IPS DF 6.9 (cell line): ENCODE measurements around the gene HRH1.

Source experiments
- DNase-seq: peaks from one replicate; pipeline ENCODE4 v3.0.0-alpha.2; 2013; ENCODE audit warnings: low read depth, low spot score
- H3K27ac ChIP-seq: one replicate; pipeline ENCODE4 v1.5.1; 2013; ENCODE audit warnings: low read length, control low read depth
- H3K27me3 ChIP-seq: 2 replicates; pipeline ENCODE4 v1.6.1; 2013; ENCODE audit warnings: mild to moderate bottlenecking, low read length; ENCODE audit not compliant: control insufficient read depth, insufficient read depth
- H3K36me3 ChIP-seq: 2 replicates; pipeline ENCODE4 v1.6.1; 2013; ENCODE audit warnings: low read length; ENCODE audit not compliant: control insufficient read depth, insufficient read depth
- H3K4me1 ChIP-seq: 2 replicates; pipeline ENCODE4 v1.6.1; 2013; ENCODE audit warnings: low read length; ENCODE audit not compliant: control insufficient read depth, insufficient read depth
- H3K4me3 ChIP-seq: 2 replicates; pipeline ENCODE4 v1.5.1; 2013; ENCODE audit warnings: mild to moderate bottlenecking, low read length
- H3K9me3 ChIP-seq: 2 replicates; pipeline ENCODE4 v1.6.1; 2013; ENCODE audit warnings: low read length, inconsistent platforms; ENCODE audit not compliant: control insufficient read depth, insufficient read depth
- WGBS: extraction: QIAGEN DNeasy Blood & Tissue Kit; methylation state at CpG from one replicate; pipeline ENCODE4 v1.1.7; 2013; ENCODE audit warnings: mixed read lengths, missing lambda C conversion rate; ENCODE audit not compliant: insufficient read length, insufficient coverage; 5-methylcytosine and 5-hydroxymethylcytosine counted together

The HRH1 gene

GRCh38 chr3:11291808-11292207 is 137.5 kb downstream of the HRH1 start:
- H3K27ac ChIP-seq: no peak overlapping the region
- no peak for DNase-seq
- WGBS: no CpG with 5 or more reads among the region's 5 CpGs

GRCh38 chr3:11297126-11297525 is 142.8 kb downstream of the HRH1 start:
- no CpG with 5 or more reads among the region's 4 CpGs for WGBS
- Histone ChIP-seq H3K9me3 (no peaks in the 10 kb centered on the region), H3K27me3 (no peaks in the 10 kb centered on the region), H3K27ac (no peak overlapping the region), H3K4me1 (no peaks in the 10 kb centered on the region), H3K4me3 (no peak overlapping the region), H3K36me3 (no peaks in the 10 kb centered on the region)
- no peak for DNase-seq

More at GRCh38 chr3:11291808-11292207, 137.5 kb downstream of the HRH1 start:
- no peaks in the 10 kb centered on the region for H3K36me3 ChIP-seq
- no peaks in the 10 kb centered on the region for H3K4me1 ChIP-seq
- no peaks in the 10 kb centered on the region for H3K27me3 ChIP-seq
- H3K4me3 ChIP-seq: no peak overlapping the region
- no peaks in the 10 kb centered on the region for H3K9me3 ChIP-seq

GRCh38 chr3:11300970-11301369 is 146.7 kb downstream of the HRH1 start:
- DNase-seq: no peak
- H3K27me3 ChIP-seq: no peaks in the 10 kb centered on the region
- H3K36me3 ChIP-seq: no peaks in the 10 kb centered on the region
- no peaks in the 10 kb centered on the region for H3K4me1 ChIP-seq
- WGBS: no CpG with 5 or more reads among the region's 3 CpGs
- no peak overlapping the region for H3K4me3 ChIP-seq
- no peak overlapping the region for H3K27ac ChIP-seq
- no peaks in the 10 kb centered on the region for H3K9me3 ChIP-seq

GRCh38 chr3:11302444-11302843 is 148.2 kb downstream of the HRH1 start:
- H3K4me3 ChIP-seq: no peak overlapping the region
- no peaks in the 10 kb centered on the region for H3K36me3 ChIP-seq
- DNase-seq: no peak
- no peaks in the 10 kb centered on the region for H3K4me1 ChIP-seq
- H3K27ac ChIP-seq: no peak overlapping the region
- no peaks in the 10 kb centered on the region for H3K9me3 ChIP-seq
- no peaks in the 10 kb centered on the region for H3K27me3 ChIP-seq

GRCh38 chr3:11304175-11304574 is 149.9 kb downstream of the HRH1 start:
- Histone ChIP-seq H3K4me1 (no peaks in the 10 kb centered on the region), H3K9me3 (no peaks in the 10 kb centered on the region), H3K36me3 (no peaks in the 10 kb centered on the region), H3K27ac (no peak overlapping the region), H3K27me3 (no peaks in the 10 kb centered on the region), H3K4me3 (no peak overlapping the region)
- DNase-seq: no peak
- WGBS: no CpG with 5 or more reads among the region's 6 CpGs

- no peaks in the 10 kb centered on the region for H3K27me3 ChIP-seq
- no peak overlapping the region for H3K4me3 ChIP-seq
- H3K27ac ChIP-seq: no peak overlapping the region
- no CpG with 5 or more reads among the region's 1 CpG for WGBS
- H3K4me1 ChIP-seq: no peaks in the 10 kb centered on the region
- H3K9me3 ChIP-seq: no peaks in the 10 kb centered on the region
- no peak for DNase-seq
- no peaks in the 10 kb centered on the region for H3K36me3 ChIP-seq
Measured at GRCh38 chr3:11305509-11305908, 151.2 kb downstream of the HRH1 start.

GRCh38 chr3:11306817-11307589 is 152.7 kb downstream of the HRH1 start:
- H3K4me1 ChIP-seq: no peaks in the 10 kb centered on the region
- H3K9me3 ChIP-seq: no peaks in the 10 kb centered on the region
- H3K36me3 ChIP-seq: no peaks in the 10 kb centered on the region
- no peak for DNase-seq
- H3K27me3 ChIP-seq: no peaks in the 10 kb centered on the region
- H3K4me3 ChIP-seq: no peak overlapping the region
- WGBS: no CpG with 5 or more reads among the region's 5 CpGs
- H3K27ac ChIP-seq: no peak overlapping the region

GRCh38 chr3:11307830-11308432 is 153.6 kb downstream of the HRH1 start:
- Histone ChIP-seq H3K4me3 (no peak overlapping the region), H3K27me3 (no peaks in the 10 kb centered on the region), H3K27ac (no peak overlapping the region), H3K9me3 (no peaks in the 10 kb centered on the region), H3K36me3 (no peaks in the 10 kb centered on the region), H3K4me1 (no peaks in the 10 kb centered on the region)
- no peak for DNase-seq
- no CpG with 5 or more reads among the region's 6 CpGs for WGBS

- H3K27ac ChIP-seq: no peak overlapping the region
- WGBS: no CpG with 5 or more reads among the region's 5 CpGs
Measured at GRCh38 chr3:11310258-11310657, 156.0 kb downstream of the HRH1 start.

GRCh38 chr3:11312166-11312565 is 157.9 kb downstream of the HRH1 start:
- Histone ChIP-seq H3K4me3 (no peak overlapping the region), H3K27ac (no peak overlapping the region), H3K9me3 (no peaks in the 10 kb centered on the region), H3K27me3 (no peaks in the 10 kb centered on the region), H3K4me1 (no peaks in the 10 kb centered on the region), H3K36me3 (no peaks in the 10 kb centered on the region; the same call in 1 of the 2 replicates)
- WGBS: no CpG with 5 or more reads among the region's 5 CpGs
- DNase-seq: no peak

More at GRCh38 chr3:11310258-11310657, 156.0 kb downstream of the HRH1 start:
- H3K27me3 ChIP-seq: no peaks in the 10 kb centered on the region
- H3K4me3 ChIP-seq: no peak overlapping the region
- DNase-seq: no peak
- H3K4me1 ChIP-seq: no peaks in the 10 kb centered on the region
- no peaks in the 10 kb centered on the region for H3K9me3 ChIP-seq
- H3K36me3 ChIP-seq: no peaks in the 10 kb centered on the region; the same call in 1 of the 2 replicates
